IPS DF 6.9 (cell line): ENCODE results near the gene COA5.

Experiments used
- DNase-seq: peaks from one replicate; pipeline ENCODE4 v3.0.0-alpha.2; 2013; ENCODE audit warnings: low read depth, low spot score
- H3K27ac ChIP-seq: one replicate; pipeline ENCODE4 v1.5.1; 2013; ENCODE audit warnings: low read length, control low read depth
- H3K27me3 ChIP-seq: 2 replicates; pipeline ENCODE4 v1.6.1; 2013; ENCODE audit warnings: mild to moderate bottlenecking, low read length; ENCODE audit not compliant: control insufficient read depth, insufficient read depth
- H3K36me3 ChIP-seq: 2 replicates; pipeline ENCODE4 v1.6.1; 2013; ENCODE audit warnings: low read length; ENCODE audit not compliant: control insufficient read depth, insufficient read depth
- H3K4me1 ChIP-seq: 2 replicates; pipeline ENCODE4 v1.6.1; 2013; ENCODE audit warnings: low read length; ENCODE audit not compliant: control insufficient read depth, insufficient read depth
- H3K4me3 ChIP-seq: 2 replicates; pipeline ENCODE4 v1.5.1; 2013; ENCODE audit warnings: mild to moderate bottlenecking, low read length
- H3K9me3 ChIP-seq: 2 replicates; pipeline ENCODE4 v1.6.1; 2013; ENCODE audit warnings: low read length, inconsistent platforms; ENCODE audit not compliant: control insufficient read depth, insufficient read depth
- WGBS: extraction: QIAGEN DNeasy Blood & Tissue Kit; methylation state at CpG from one replicate; pipeline ENCODE4 v1.1.7; 2013; ENCODE audit warnings: mixed read lengths, missing lambda C conversion rate; ENCODE audit not compliant: insufficient read length, insufficient coverage; 5-methylcytosine and 5-hydroxymethylcytosine counted together

The COA5 gene

GRCh38 chr2:98637401-98638147 lies 29.3 kb upstream of the COA5 start:
- Histone ChIP-seq H3K36me3 (no peaks in the 10 kb centered on the region), H3K4me1 (no peaks in the 10 kb centered on the region), H3K27ac (no peak overlapping the region), H3K9me3 (no peaks in the 10 kb centered on the region), H3K4me3 (no peak overlapping the region), H3K27me3 (no peaks in the 10 kb centered on the region)
- no peak for DNase-seq
- no CpG with 5 or more reads among the region's 10 CpGs for WGBS

GRCh38 chr2:98634406-98635092 lies 26.2 kb upstream of the COA5 start:
- Histone ChIP-seq H3K4me3 (no peak overlapping the region), H3K27ac (no peak overlapping the region), H3K4me1 (no peaks in the 10 kb centered on the region), H3K36me3 (no peaks in the 10 kb centered on the region), H3K27me3 (no peaks in the 10 kb centered on the region), H3K9me3 (no peaks in the 10 kb centered on the region)
- DNase-seq = peak; percentile 37
- no CpG with 5 or more reads among the region's 9 CpGs for WGBS

GRCh38 chr2:98632351-98632750 lies 24.0 kb upstream of the COA5 start:
- Histone ChIP-seq H3K36me3 (no peaks in the 10 kb centered on the region), H3K4me3 (no peak overlapping the region), H3K27ac (no peak overlapping the region), H3K27me3 (no peaks in the 10 kb centered on the region), H3K9me3 (no peaks in the 10 kb centered on the region), H3K4me1 (no peaks in the 10 kb centered on the region)
- no peak for DNase-seq
- WGBS = no CpG with 5 or more reads among the region's 3 CpGs

- no CpG with 5 or more reads among the region's 5 CpGs for WGBS
These were observed 15.3 kb upstream of the COA5 start for GRCh38 chr2:98623657-98624056.

GRCh38 chr2:98617149-98617548 lies 8.8 kb upstream of the COA5 start:
- no peak for DNase-seq
- WGBS = no CpG with 5 or more reads among the region's 5 CpGs

More at GRCh38 chr2:98623657-98624056, 15.3 kb upstream of the COA5 start:
- DNase-seq = no peak
- Histone ChIP-seq H3K9me3 (no peaks in the 10 kb centered on the region), H3K27me3 (no peaks in the 10 kb centered on the region), H3K36me3 (no peaks in the 10 kb centered on the region), H3K4me3 (no peak overlapping the region), H3K27ac (no peak overlapping the region), H3K4me1 (no peaks in the 10 kb centered on the region)

GRCh38 chr2:98615481-98615880 lies 7.2 kb upstream of the COA5 start:
- WGBS = no CpG with 5 or more reads among the region's 5 CpGs
- no peaks in the 10 kb centered on the region for H3K4me1 ChIP-seq
- H3K27ac ChIP-seq = no peak overlapping the region
- no peak overlapping the region for H3K4me3 ChIP-seq
- no peaks in the 10 kb centered on the region for H3K27me3 ChIP-seq
- peaks cover 6% of the 10 kb centered on the region; the same call in 1 of the 2 replicates for H3K36me3 ChIP-seq
- H3K9me3 ChIP-seq = no peaks in the 10 kb centered on the region
- DNase-seq = no peak

More at GRCh38 chr2:98617149-98617548, 8.8 kb upstream of the COA5 start:
- H3K4me3 ChIP-seq = no peak overlapping the region
- no peaks in the 10 kb centered on the region for H3K27me3 ChIP-seq
- no peaks in the 10 kb centered on the region for H3K9me3 ChIP-seq
- H3K27ac ChIP-seq = no peak overlapping the region
- H3K36me3 ChIP-seq = peaks cover 6% of the 10 kb centered on the region; the same call in 1 of the 2 replicates
- H3K4me1 ChIP-seq = no peaks in the 10 kb centered on the region

GRCh38 chr2:98614024-98614739 lies 5.9 kb upstream of the COA5 start:
- DNase-seq = no peak
- no CpG with 5 or more reads among the region's 9 CpGs for WGBS

GRCh38 chr2:98608962-98609604 lies 771 bp upstream of the COA5 start:
- no CpG with 5 or more reads among the region's 29 CpGs for WGBS
- no peak overlapping the region for H3K27ac ChIP-seq
- H3K4me1 ChIP-seq = 0 out of 2 replicates have a peak, but pooled peaks cover 1% of the 10 kb centered on the region
- peaks cover 4% of the 10 kb centered on the region; the same call in 1 of the 2 replicates for H3K36me3 ChIP-seq
- no peaks in the 10 kb centered on the region for H3K27me3 ChIP-seq
- no peaks in the 10 kb centered on the region for H3K9me3 ChIP-seq
- H3K4me3 ChIP-seq = peak overlapping the region; percentile 64; the same call in 1 of the 2 replicates
- no peak for DNase-seq

More at GRCh38 chr2:98614024-98614739, 5.9 kb upstream of the COA5 start:
- Histone ChIP-seq H3K4me1 (no peaks in the 10 kb centered on the region), H3K9me3 (no peaks in the 10 kb centered on the region), H3K4me3 (no peak overlapping the region), H3K36me3 (peaks cover 6% of the 10 kb centered on the region; the same call in 1 of the 2 replicates), H3K27me3 (no peaks in the 10 kb centered on the region), H3K27ac (no peak overlapping the region)

- peak overlapping the region; percentile 64 for H3K4me3 ChIP-seq
- H3K9me3 ChIP-seq = no peaks in the 10 kb centered on the region
- H3K36me3 ChIP-seq = peaks cover 2% of the 10 kb centered on the region; the same call in 1 of the 2 replicates
- H3K27me3 ChIP-seq = no peaks in the 10 kb centered on the region
- no peak overlapping the region for H3K27ac ChIP-seq
- DNase-seq = no peak
- H3K4me1 ChIP-seq = 0 out of 2 replicates have a peak, but pooled peaks cover 1% of the 10 kb centered on the region
- no CpG with 5 or more reads among the region's 7 CpGs for WGBS
These were observed 584 bp downstream of the COA5 start for GRCh38 chr2:98607741-98608115.

- Histone ChIP-seq H3K27me3 (no peaks in the 10 kb centered on the region), H3K9me3 (no peaks in the 10 kb centered on the region), H3K4me3 (no peak overlapping the region; the same call in 1 of the 2 replicates), H3K4me1 (0 out of 2 replicates have a peak, but pooled peaks cover 1% of the 10 kb centered on the region), H3K27ac (no peak overlapping the region), H3K36me3 (no peaks in the 10 kb centered on the region)
- no CpG with 5 or more reads among the region's 6 CpGs for WGBS
- DNase-seq = no peak
These were observed 1.2 kb downstream of the COA5 start for GRCh38 chr2:98607104-98607503.
